ENCODE data around the gene PDE6B. TPM values are rescaled to one million over a fixed set of nuclear protein-coding genes. Genes with fewer than 3 reads are reported as not detected.
"Not testable (repeated sequence)": the region's sequence is repeated elsewhere in the genome, so short reads cannot be mapped to it uniquely, and the experiment has no call there.

The PDE6B gene
- total RNA-seq, 2 experiments from 2014 or later: 10.0 to 14.6 TPM

- Mint-ChIP-seq H3K9me3 (ENCODE audit: low read depth) (peaks cover 13% of the 10 kb centered on the region), H3K36me3 (no peaks in the 10 kb centered on the region), H3K4me3 (no peak overlapping the region), H3K27ac (no peak overlapping the region), H3K4me1 (no peaks in the 10 kb centered on the region), H3K27me3 (no peaks in the 10 kb centered on the region)
- CTCF ChIA-PET: no interaction called here
- DNase-seq (no peak), ATAC-seq (no peak)
These were observed 6.9 kb downstream of the PDE6B start for GRCh38 chr4:632196-632790.

GRCh38 chr4:632926-633325, 7.6 kb downstream of the PDE6B start:
- DNase-seq (no peak), ATAC-seq (no peak)
- no peaks in the 10 kb centered on the region for H3K36me3 Mint-ChIP-seq
- peaks cover 13% of the 10 kb centered on the region for H3K9me3 Mint-ChIP-seq (ENCODE audit: low read depth)
- H3K4me3 Mint-ChIP-seq: no peak overlapping the region
- no peak overlapping the region for H3K27ac Mint-ChIP-seq
- no peaks in the 10 kb centered on the region for H3K4me1 Mint-ChIP-seq
- H3K27me3 Mint-ChIP-seq: peaks cover 2% of the 10 kb centered on the region
- CTCF ChIA-PET: no interaction called here

- Mint-ChIP-seq H3K4me3 (no peak overlapping the region), H3K27me3 (peaks cover 2% of the 10 kb centered on the region), H3K36me3 (no peaks in the 10 kb centered on the region), H3K4me1 (no peaks in the 10 kb centered on the region), H3K27ac (no peak overlapping the region), H3K9me3 (ENCODE audit: low read depth) (peaks cover 13% of the 10 kb centered on the region)
- ATAC-seq (no peak), DNase-seq (no peak)
- CTCF ChIA-PET: no interaction called here
These were observed 8.0 kb downstream of the PDE6B start for GRCh38 chr4:633406-633805.

DNA sequence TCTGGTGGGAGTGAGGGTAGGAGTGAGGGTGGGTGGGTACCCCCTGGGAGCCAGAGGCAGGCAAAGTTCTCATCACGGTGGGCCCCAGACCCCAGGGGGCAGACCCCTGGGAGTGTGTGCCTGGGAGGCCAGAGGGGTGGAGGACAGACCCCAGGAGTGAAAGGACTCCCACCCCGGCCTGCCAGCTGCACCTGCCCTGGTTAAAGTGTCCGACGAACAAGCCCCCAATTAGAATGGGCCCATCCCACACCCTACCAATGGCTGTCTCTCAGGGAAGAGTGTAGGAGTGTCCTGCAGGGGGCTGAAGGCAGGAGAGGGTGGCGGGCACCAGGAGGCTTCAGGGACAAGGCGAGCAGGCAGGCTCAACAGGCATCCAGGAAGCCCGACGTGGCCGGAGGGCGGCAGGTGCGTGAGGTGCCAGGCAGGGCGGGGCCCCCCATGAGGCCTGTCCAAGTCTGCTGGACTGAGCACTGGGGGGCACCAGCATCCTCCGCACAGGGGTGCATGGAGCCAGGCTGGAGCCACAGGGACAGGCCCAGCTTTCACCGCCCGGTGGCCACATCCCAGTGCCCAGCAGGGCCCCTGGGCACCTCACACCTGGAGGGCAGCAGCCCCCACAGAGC, 8.7 kb downstream of the PDE6B start:
- no peaks in the 10 kb centered on the region for H3K36me3 Mint-ChIP-seq
- ATAC-seq: no peak
- CTCF ChIA-PET: no interaction called here
- H3K27me3 Mint-ChIP-seq: peaks cover 2% of the 10 kb centered on the region
- no peak overlapping the region for H3K4me3 Mint-ChIP-seq
- no peak for DNase-seq
- H3K9me3 Mint-ChIP-seq (ENCODE audit: low read depth): peaks cover 13% of the 10 kb centered on the region
- H3K4me1 Mint-ChIP-seq: no peaks in the 10 kb centered on the region
- H3K27ac Mint-ChIP-seq: no peak overlapping the region

DNA sequence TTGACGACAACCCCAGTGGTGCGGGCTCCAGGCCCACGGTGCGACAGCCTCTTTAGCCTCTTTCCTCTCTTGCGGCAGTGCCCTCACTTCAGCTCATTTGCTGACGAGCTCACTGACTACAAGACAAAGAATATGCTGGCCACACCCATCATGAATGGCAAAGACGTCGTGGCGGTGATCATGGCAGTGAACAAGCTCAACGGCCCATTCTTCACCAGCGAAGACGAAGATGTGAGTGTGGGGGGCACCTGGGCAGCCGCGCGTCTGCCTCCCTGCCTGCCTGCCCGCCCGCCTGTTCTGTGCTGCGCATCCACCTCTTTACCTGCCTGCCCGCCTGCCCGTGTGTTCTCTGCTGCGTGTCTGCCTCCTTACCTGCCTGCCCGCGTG, 9.2 kb downstream of the PDE6B start:
- CTCF ChIA-PET: no interaction called here
- Mint-ChIP-seq H3K27ac (no peak overlapping the region), H3K9me3 (ENCODE audit: low read depth) (peaks cover 13% of the 10 kb centered on the region), H3K27me3 (peaks cover 2% of the 10 kb centered on the region), H3K4me3 (no peak overlapping the region), H3K4me1 (no peaks in the 10 kb centered on the region), H3K36me3 (no peaks in the 10 kb centered on the region)
- DNase-seq: no peak
- ATAC-seq: no peak

GRCh38 chr4:635066-635835, 9.9 kb downstream of the PDE6B start:
- CTCF ChIA-PET, ATAC-seq, H3K4me3 Mint-ChIP-seq: not testable (repeated sequence)

GRCh38 chr4:635851-636627, 10.7 kb downstream of the PDE6B start:
- ATAC-seq: no peak
- Mint-ChIP-seq H3K36me3 (no peaks in the 10 kb centered on the region), H3K9me3 (ENCODE audit: low read depth) (peaks cover 9% of the 10 kb centered on the region), H3K27me3 (peaks cover 2% of the 10 kb centered on the region), H3K4me1 (no peaks in the 10 kb centered on the region), H3K27ac (no peak overlapping the region), H3K4me3 (no peak overlapping the region)
- CTCF ChIA-PET: no interaction called here
- DNase-seq: no peak

More at GRCh38 chr4:635066-635835, 9.9 kb downstream of the PDE6B start:
- H3K36me3 Mint-ChIP-seq, H3K27ac Mint-ChIP-seq, DNase-seq, H3K27me3 Mint-ChIP-seq, H3K4me1 Mint-ChIP-seq: not testable (repeated sequence)
- peaks cover 13% of the 10 kb centered on the region for H3K9me3 Mint-ChIP-seq (ENCODE audit: low read depth)

- Mint-ChIP-seq H3K4me3 (no peak overlapping the region), H3K4me1 (no peaks in the 10 kb centered on the region), H3K27me3 (peaks cover 2% of the 10 kb centered on the region), H3K9me3 (ENCODE audit: low read depth) (peaks cover 4% of the 10 kb centered on the region), H3K27ac (no peak overlapping the region), H3K36me3 (no peaks in the 10 kb centered on the region)
- DNase-seq: no peak
- CTCF ChIA-PET: no interaction called here
- ATAC-seq: no peak
These were observed 11.3 kb downstream of the PDE6B start for GRCh38 chr4:636628-637159.

DNA sequence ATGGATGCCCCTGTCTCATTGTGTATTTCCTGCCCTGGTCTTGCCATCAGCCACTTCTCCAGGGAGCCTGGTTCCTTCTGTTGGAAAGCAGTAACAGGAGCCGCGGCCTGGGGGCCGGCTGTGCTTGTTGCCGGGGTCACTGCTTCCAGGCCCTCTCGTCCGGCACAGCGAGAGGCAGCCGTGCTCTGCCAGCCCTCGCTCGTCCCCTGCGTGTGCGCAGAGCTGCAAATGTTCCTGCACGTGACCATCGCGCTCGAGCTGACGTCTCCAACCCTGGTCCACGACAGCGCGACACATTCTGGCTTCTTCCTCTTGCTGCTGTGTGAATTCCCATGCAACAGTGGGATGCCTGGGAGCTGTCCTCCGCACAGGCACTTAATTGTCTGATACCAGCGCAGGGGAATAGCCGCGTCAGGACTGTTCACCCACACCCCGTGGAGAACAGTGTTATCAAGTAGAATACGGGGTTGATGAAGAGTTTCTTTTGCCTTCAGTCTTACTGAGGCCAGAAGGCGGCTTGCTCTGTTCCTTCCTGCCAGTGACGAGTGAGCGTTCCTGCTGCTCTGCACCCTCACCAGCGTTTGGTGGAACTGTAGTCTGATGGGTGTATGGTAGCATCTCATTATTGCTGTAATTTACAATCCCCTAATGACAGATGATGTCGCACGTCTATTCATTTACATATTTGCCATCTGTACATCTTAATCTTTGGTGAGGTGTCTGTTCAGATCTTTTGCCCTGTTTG, 12.3 kb downstream of the PDE6B start:
- Mint-ChIP-seq H3K36me3 (no peaks in the 10 kb centered on the region), H3K4me3 (no peak overlapping the region), H3K9me3 (ENCODE audit: low read depth) (peaks cover under 1% of the 10 kb centered on the region), H3K4me1 (no peaks in the 10 kb centered on the region), H3K27ac (no peak overlapping the region), H3K27me3 (peaks cover 2% of the 10 kb centered on the region)
- DNase-seq: no peak
- no peak for ATAC-seq
- CTCF ChIA-PET: no interaction called here

DNA sequence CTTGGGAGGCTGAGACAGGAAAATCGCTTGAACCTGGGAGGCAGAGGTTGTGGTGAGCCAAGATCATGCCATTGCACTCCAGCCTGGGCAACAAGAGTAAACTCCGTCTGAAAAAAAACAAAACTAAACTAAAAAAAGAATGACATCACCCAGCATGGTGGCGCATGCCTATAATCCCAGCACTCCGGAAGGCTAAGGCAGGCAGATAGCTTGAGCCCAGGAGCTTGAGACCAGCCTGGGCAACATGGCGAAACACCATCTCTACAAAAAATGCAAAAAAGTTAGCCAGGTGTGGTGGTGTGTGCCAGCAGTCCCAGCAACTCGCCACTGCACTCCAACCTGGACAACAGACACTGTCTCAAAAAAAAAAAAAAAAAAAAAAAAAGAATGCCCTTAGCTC, 17.0 kb downstream of the PDE6B start:
- H3K36me3 Mint-ChIP-seq, H3K27me3 Mint-ChIP-seq, H3K4me3 Mint-ChIP-seq, H3K27ac Mint-ChIP-seq, CTCF ChIA-PET, DNase-seq, ATAC-seq, H3K4me1 Mint-ChIP-seq: not testable (repeated sequence)
- H3K9me3 Mint-ChIP-seq (ENCODE audit: low read depth): peaks cover 12% of the 10 kb centered on the region

DNA sequence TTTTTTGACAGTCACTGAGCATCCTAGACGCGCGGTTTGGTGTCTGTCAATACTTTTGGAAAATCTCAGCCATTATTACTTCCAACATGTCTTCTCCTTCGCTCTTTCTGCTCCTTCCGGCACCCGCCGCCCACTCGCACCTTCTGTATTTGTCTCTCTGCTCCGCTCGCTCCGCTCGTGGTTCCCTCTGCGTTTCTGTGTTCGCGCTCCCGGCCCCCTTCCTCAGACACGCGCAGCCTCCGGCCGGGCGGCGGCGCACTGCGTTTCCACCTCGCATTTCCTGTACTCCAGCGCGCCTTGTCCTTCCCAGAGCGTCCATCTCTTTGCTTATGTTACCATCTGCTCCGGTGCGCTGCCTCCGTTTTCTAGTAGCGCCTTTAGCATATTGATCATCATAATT, 21.1 kb downstream of the PDE6B start:
- CTCF ChIA-PET: no interaction called here
- H3K36me3 Mint-ChIP-seq: no peaks in the 10 kb centered on the region
- peak overlapping the region; percentile 28 for H3K4me3 Mint-ChIP-seq
- ATAC-seq (no peak), DNase-seq (no peak)
- peaks cover 12% of the 10 kb centered on the region for H3K9me3 Mint-ChIP-seq (ENCODE audit: low read depth)
- no peaks in the 10 kb centered on the region for H3K4me1 Mint-ChIP-seq
- H3K27ac Mint-ChIP-seq: no peak overlapping the region
- H3K27me3 Mint-ChIP-seq: peaks cover 15% of the 10 kb centered on the region

- ATAC-seq (no peak), DNase-seq (no peak)
- Mint-ChIP-seq H3K4me3 (no peak overlapping the region), H3K9me3 (ENCODE audit: low read depth) (peaks cover 12% of the 10 kb centered on the region), H3K4me1 (no peaks in the 10 kb centered on the region), H3K27ac (no peak overlapping the region), H3K36me3 (no peaks in the 10 kb centered on the region), H3K27me3 (peaks cover 17% of the 10 kb centered on the region)
- CTCF ChIA-PET: no interaction called here
These were observed 22.1 kb downstream of the PDE6B start for GRCh38 chr4:647481-647880.
